Esophagus squamous epithelium (tissue), 5 donors: ENCODE results near the gene SLC25A33. TPM values are rescaled to one million over a fixed set of nuclear protein-coding genes. Genes with fewer than 3 reads are reported as not detected.
"Not testable (repeated sequence)": the region's sequence is repeated elsewhere in the genome, so short reads cannot be mapped to it uniquely, and the experiment has no call there.

ENCODE experiments used
- DNase-seq: peaks from one replicate; lab custom pipeline; 2025; lab: John Stamatoyannopoulos, UW
- H3K27ac ChIP-seq, 4 donors: fragments of 200-600 bp; sonication (generic); one replicate each; pipeline ENCODE4 v1.5.1; 2016 to 2019; ENCODE audit warnings: mild to moderate bottlenecking in 1 of 4
- H3K27me3 ChIP-seq, 4 donors: fragments of 200-600 bp; sonication (generic); 1 replicate in 3 of 4; 2 replicates in 1 of 4; pipeline versions ENCODE4 v1.5.1 to v1.6.0; 2017 to 2021; ENCODE audit warnings: antibody characterized with exemption in 1 of 4
- H3K36me3 ChIP-seq, 3 donors: fragments of 200-600 bp; sonication (generic); one replicate each; pipeline ENCODE4 v1.5.1; 2016 to 2019
- H3K4me1 ChIP-seq, 3 donors: fragments of 200-600 bp; sonication (generic); one replicate each; pipeline ENCODE4 v1.5.1; 2017 to 2019
- H3K4me3 ChIP-seq, 4 donors: fragments of 200-600 bp; sonication (generic); 1 replicate in 3 of 4; 2 replicates in 1 of 4; pipeline ENCODE4 v1.5.1; 2016 to 2019; ENCODE audit warnings: mild to moderate bottlenecking in 2 of 4, moderate library complexity in 1 of 4
- H3K9me3 ChIP-seq, 3 donors: fragments of 200-600 bp; sonication (generic); one replicate each; pipeline ENCODE4 v1.5.1; 2016 to 2019
- CTCF ChIP-seq, 6 experiments: fragments of 450-650 bp in 4 of 6; fragments of 200-600 bp in 2 of 6; sonication (generic) in 2 of 6; IDR thresholded peaks; one replicate each; pipeline ENCODE4 v1.5.1; 2016 to 2019; ENCODE audit warnings: antibody characterized with exemption in 6 of 6, mild to moderate bottlenecking in 4 of 6, moderate library complexity in 4 of 6
- POLR2A ChIP-seq, 4 donors: fragments of 450-650 bp; IDR thresholded peaks; one replicate each; pipeline ENCODE4 v1.6.1; 2017; ENCODE audit warnings: antibody characterized with exemption in 4 of 4, mild to moderate bottlenecking in 4 of 4, moderate library complexity in 3 of 4
- WGBS, 2 donors: methylation state at CpG; one replicate each; pipeline ENCODE4 v1.1.5; 2018; 5-methylcytosine and 5-hydroxymethylcytosine counted together
- intact Hi-C: fragments of 100-400 bp; cut with DNase I; formaldehyde crosslinking; loops from one replicate; pipeline ENCODE4 v1.15.0; 2022
- total RNA-seq, 4 donors: library from RNA; depleted of rRNA; stranded (reverse); fragments of >200 nt; gene quantifications; one replicate each; pipeline ENCODE4 v1.1.0, GENCODE V29; 2016
- donor health status: DM: yes; HTN: yes; CAD: no.

Gene SLC25A33
- total RNA-seq, 4 donors from 2014 or later, result 4.2 to 7.2 (median 5.7) TPM

GRCh38 chr1:9559673-9560072, 20.4 kb downstream of the SLC25A33 start:
- Histone ChIP-seq H3K4me3 (no peak overlapping the region), H3K36me3 (peaks cover 0 to 39% (median 0%) of the 10 kb centered on the region in 3 donors), H3K9me3 (no peaks in the 10 kb centered on the region), H3K27ac (no peak overlapping the region), H3K27me3 (no peaks in the 10 kb centered on the region), H3K4me1 (peaks cover 7 to 48% (median 22%) of the 10 kb centered on the region in 3 donors)
- intact Hi-C loops, result no loop called here
- no peak for DNase-seq
- no peak for TF ChIP-seq CTCF (IDR thresholded peaks at IDR 0.05)
- TF ChIP-seq POLR2A (IDR thresholded peaks at IDR 0.05), result no peak
- 79 to 83% methylated on average over 5 of the region's 5 CpGs for WGBS, 2 donors

GRCh38 chr1:9560090-9560489, 20.8 kb downstream of the SLC25A33 start:
- Histone ChIP-seq H3K36me3 (peaks cover 0 to 39% (median 0%) of the 10 kb centered on the region in 3 donors), H3K4me1 (peaks cover 3 to 45% (median 22%) of the 10 kb centered on the region in 3 donors)
- H3K4me3 ChIP-seq, H3K27ac ChIP-seq, DNase-seq, intact Hi-C loops, H3K27me3 ChIP-seq, H3K9me3 ChIP-seq: not testable (repeated sequence)
- WGBS, 2 donors, result 79 to 93% methylated on average over 17 of the region's 17 CpGs

DNA sequence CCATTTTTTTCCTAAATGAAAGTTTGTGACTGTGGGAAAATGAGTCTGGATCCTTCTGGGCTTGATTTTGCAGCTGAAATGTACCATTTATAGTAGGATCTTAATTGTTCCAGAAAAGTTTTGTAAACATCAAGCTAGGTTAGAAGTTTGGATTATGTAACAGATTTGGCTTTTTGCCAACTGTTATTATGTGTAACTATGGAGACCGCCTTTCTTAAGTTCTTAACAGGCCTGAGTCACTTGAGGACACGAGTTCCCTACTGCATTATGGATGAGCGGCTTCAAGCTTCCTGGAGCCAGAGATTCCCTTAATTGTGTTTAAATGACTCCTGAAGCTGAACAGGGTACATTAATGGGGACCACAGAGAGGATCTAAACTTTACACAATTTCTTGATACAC, 22.2 kb downstream of the SLC25A33 start:
- Histone ChIP-seq H3K4me3 (no peak overlapping the region), H3K27ac (peak overlapping the region in 2 of 4 donors; percentile 51), H3K9me3 (no peaks in the 10 kb centered on the region), H3K4me1 (peaks cover 3 to 33% (median 11%) of the 10 kb centered on the region in 3 donors), H3K27me3 (no peaks in the 10 kb centered on the region), H3K36me3 (peaks cover 0 to 25% (median 0%) of the 10 kb centered on the region in 3 donors)
- TF ChIP-seq CTCF (IDR thresholded peaks at IDR 0.05) (no peak), POLR2A (IDR thresholded peaks at IDR 0.05) (no peak)
- 7 to 11% methylated on average over 3 of the region's 3 CpGs for WGBS, 2 donors
- intact Hi-C loops, result no loop called here
- no peak for DNase-seq

- no peak for DNase-seq
- no peak overlapping the region for H3K4me3 ChIP-seq
- H3K36me3 ChIP-seq, result peaks cover 0 to 39% (median 0%) of the 10 kb centered on the region in 3 donors
- no peaks in the 10 kb centered on the region for H3K27me3 ChIP-seq
- TF ChIP-seq POLR2A (IDR thresholded peaks at IDR 0.05), result no peak
- no peak for TF ChIP-seq CTCF (IDR thresholded peaks at IDR 0.05)
- H3K4me1 ChIP-seq, result no peaks in the 10 kb centered on the region
- no peak overlapping the region for H3K27ac ChIP-seq
- H3K9me3 ChIP-seq, result no peaks in the 10 kb centered on the region
- 77 to 83% methylated on average over 1 of the region's 1 CpG for WGBS, 2 donors
- intact Hi-C loops, result no loop called here
Measured at GRCh38 chr1:9569267-9569666, 30.0 kb downstream of the SLC25A33 start.

DNA sequence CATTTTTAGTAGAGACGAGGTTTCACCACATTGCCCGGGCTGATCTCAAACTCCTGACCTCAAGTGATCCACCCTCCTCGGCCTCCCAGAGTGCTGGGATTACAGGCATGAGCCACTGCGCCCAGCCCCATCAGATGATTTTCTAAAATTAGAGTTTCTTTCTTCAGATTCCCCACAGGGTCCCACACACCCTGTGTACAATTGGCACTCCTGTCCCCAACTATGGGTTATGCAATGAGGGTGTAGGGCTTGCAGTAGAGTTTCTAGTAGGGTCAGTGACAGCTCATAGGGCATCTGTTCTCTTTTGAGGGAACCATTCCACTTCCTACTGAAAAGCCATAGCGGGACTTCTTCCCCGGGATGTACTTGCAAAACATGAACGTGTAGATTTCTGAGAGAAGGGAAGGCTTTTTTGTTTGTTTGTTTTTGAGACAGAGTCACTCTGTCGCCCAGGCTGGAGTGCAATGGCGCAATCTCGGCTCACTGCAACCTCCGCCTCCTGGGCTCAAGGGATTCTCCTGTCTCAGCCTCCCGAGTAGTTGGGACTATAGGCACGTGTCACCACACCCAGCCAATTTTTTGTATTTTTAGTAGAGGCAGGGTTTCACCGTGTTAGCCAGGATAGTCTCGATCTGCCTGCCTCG, 31.7 kb downstream of the SLC25A33 start:
- not testable (repeated sequence) for H3K4me3 ChIP-seq, H3K4me1 ChIP-seq, H3K27me3 ChIP-seq, H3K9me3 ChIP-seq, H3K27ac ChIP-seq, DNase-seq
- peaks cover 0 to 39% (median 0%) of the 10 kb centered on the region in 3 donors for H3K36me3 ChIP-seq
- WGBS, 2 donors, result 85 to 87% methylated on average over 13 to 16 of the region's 16 CpGs
- intact Hi-C loops, result loop anchor here (5.0 kb wide), 1 partner anchor 74 kb away; no protein-coding TSS in a partner anchor

DNA sequence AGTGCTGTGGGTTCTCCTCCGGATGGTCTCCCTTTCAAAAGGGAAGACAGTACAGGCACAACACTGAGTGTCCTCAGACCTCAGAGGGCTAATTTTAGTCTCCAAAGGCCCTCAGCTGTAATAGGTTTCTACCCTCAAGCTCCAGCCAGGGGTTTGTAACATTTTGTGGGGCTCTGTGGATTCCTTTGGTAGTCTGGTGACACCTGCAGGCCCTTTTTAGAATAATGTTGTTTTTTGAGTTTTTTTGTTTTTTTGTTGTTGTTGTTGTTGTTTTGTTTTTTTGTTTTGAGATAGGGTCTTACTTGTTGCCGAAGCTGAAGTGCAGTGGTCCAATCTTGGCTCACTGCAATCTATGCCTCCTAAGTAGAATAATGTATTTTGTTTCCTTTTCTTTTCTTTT, 34.5 kb downstream of the SLC25A33 start:
- H3K4me1 ChIP-seq, result no peaks in the 10 kb centered on the region
- WGBS, 2 donors, result 45 to 78% methylated on average over 2 of the region's 2 CpGs
- peak in 4 of 6 experiments; percentile 9 to 42 (median 23) for TF ChIP-seq CTCF (IDR thresholded peaks at IDR 0.05)
- no peak for TF ChIP-seq POLR2A (IDR thresholded peaks at IDR 0.05)
- intact Hi-C loops, result loop anchor here (5.0 kb wide), 1 partner anchor 76 kb away; no protein-coding TSS in a partner anchor
- H3K9me3 ChIP-seq, result no peaks in the 10 kb centered on the region
- peaks cover 0 to 36% (median 0%) of the 10 kb centered on the region in 3 donors for H3K36me3 ChIP-seq
- no peak overlapping the region for H3K4me3 ChIP-seq
- no peak for DNase-seq
- H3K27ac ChIP-seq, result no peak overlapping the region
- H3K27me3 ChIP-seq, result no peaks in the 10 kb centered on the region
